Motor neuron (in vitro differentiated cells): ENCODE results near the gene ASTN1. TPM values are rescaled to one million over a fixed set of nuclear protein-coding genes. Genes with fewer than 3 reads are reported as not detected.

Experiments
- ATAC-seq, 8 experiments: fragments of 200-7000 bp; cut with Tn5 transposase; replicated peaks in 6 of 8; 2 replicates each; pipeline ENCODE4 v1.8.0; 2021; ENCODE audit warnings: mild to moderate bottlenecking in 8 of 8, moderate library complexity in 8 of 8
- H3K27ac ChIP-seq, 2 donors: fragments of 250-450 bp; sonication (Bioruptor Pico); 2 replicates each; pipeline ENCODE4 v1.9.0; 2021; ENCODE audit warnings: antibody characterized with exemption in 2 of 2, mild to moderate bottlenecking in 2 of 2, moderate library complexity in 1 of 2
- H3K4me1 ChIP-seq, 2 donors: fragments of 250-450 bp; sonication (Bioruptor Pico); replicated peaks in 1 of 2; 2 replicates each; pipeline ENCODE4 v1.6.1; 2021; ENCODE audit warnings: antibody characterized with exemption in 2 of 2, mild to moderate bottlenecking in 2 of 2, moderate library complexity in 1 of 2
- H3K4me3 ChIP-seq, 5 donors: fragments of 250-450 bp; sonication (Bioruptor Pico); 2 replicates each; pipeline ENCODE4 v1.9.0; 2021; ENCODE audit warnings: antibody characterized with exemption in 5 of 5, mild to moderate bottlenecking in 5 of 5, moderate library complexity in 4 of 5
- WGBS, 10 experiments: fragments of 450-650 bp; shearing (Covaris generic); methylation state at CpG; one replicate each; pipeline ENCODE4 v1.0.0; 2022; 5-methylcytosine and 5-hydroxymethylcytosine counted together
- in situ Hi-C, 9 experiments: fragments of 400-800 bp; cut with MboI; loops; one replicate each; pipeline ENCODE4 v1.15.0; 2021; ENCODE audit warnings: low sequenced_read_pairs in 9 of 9, low pct_unique_long_range_greater_than_20kb in 2 of 9; ENCODE audit not compliant: unreplicated experiment in 9 of 9
- total RNA-seq, 8 experiments: library from RNA; unstranded; fragments of 300-600 nt; gene quantifications; 2 replicates each; pipeline versions ENCODE4 v1.2.3 to v1.2.4, GENCODE V29; 2022

The ASTN1 gene
- total RNA-seq, 8 experiments from 2014 or later: 0.10 to 89.1 (median 37.5) TPM

DNA sequence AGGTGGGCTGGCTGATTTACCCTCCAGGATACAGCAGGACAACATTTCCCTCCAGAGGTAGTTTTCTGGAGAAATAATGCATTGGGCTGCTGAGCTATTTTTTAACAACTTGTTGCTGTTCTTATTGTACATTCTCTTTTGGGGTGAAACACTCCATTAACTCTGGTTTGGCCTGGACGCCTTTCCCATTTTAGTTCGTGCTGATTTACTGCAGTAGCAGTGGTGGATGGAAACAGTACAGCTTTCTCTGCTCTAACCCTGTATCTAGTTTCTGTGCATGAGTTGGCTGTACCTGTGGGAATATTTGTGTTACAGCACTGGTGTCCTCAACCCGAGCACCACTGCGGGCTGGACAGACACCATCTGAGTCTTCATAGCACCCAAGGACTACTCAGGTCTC is 325.3 kb downstream of the ASTN1 start:
- ATAC-seq: no peak
- no peak overlapping the region for H3K4me3 ChIP-seq
- WGBS, 10 experiments: 57 to 100% (median 86%) methylated on average over 1 to 4 of the region's 4 CpGs; no CpG with 5 or more reads in 4 of the 10 experiments
- peaks cover 0 to 14% of the 10 kb centered on the region in 2 donors for H3K4me1 ChIP-seq
- H3K27ac ChIP-seq: no peak overlapping the region
- in situ Hi-C loops: loop anchor here in 5 of 9 experiments (25.0 kb wide), 4 partner anchors 277 to 1802 kb away; no protein-coding TSS in a partner anchor

- no peak overlapping the region for H3K27ac ChIP-seq
- ATAC-seq: no peak
- peaks cover 0 to 14% of the 10 kb centered on the region in 2 donors for H3K4me1 ChIP-seq
- in situ Hi-C loops: loop anchor here in 5 of 9 experiments (25.0 kb wide), 4 partner anchors 276 to 1801 kb away; no protein-coding TSS in a partner anchor
- WGBS, 10 experiments: 0 to 82% (median 40%) methylated on average over 1 to 5 of the region's 5 CpGs
- no peak overlapping the region for H3K4me3 ChIP-seq
Measured at GRCh38 chr1:176838276-176838995, 326.1 kb downstream of the ASTN1 start.

DNA sequence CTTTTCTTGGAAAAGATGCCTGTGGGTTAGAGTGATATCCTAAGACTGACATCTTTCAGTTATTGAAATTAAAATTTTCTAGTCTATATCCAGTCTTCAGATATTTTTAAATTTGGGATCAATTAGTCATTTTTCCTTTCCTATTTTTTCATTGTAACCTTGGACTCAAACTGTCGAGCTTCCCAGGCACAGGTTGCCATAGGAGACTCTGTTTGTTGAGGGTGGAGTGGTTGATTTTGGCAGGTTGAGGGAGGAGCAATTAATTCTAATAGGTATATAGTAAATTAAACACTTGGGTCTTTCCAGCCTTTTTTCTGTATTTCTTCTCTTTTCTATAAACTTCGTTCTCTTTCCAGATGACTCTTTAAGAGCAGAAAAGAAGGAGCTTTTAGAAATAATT is 326.8 kb downstream of the ASTN1 start:
- in situ Hi-C loops: loop anchor here in 5 of 9 experiments (25.0 kb wide), 4 partner anchors 275 to 1800 kb away; no protein-coding TSS in a partner anchor
- no peak overlapping the region for H3K27ac ChIP-seq
- WGBS, 10 experiments: 13 to 95% (median 76%) methylated on average over 1 to 2 of the region's 2 CpGs

GRCh38 chr1:176831150-176831549 is 333.4 kb downstream of the ASTN1 start:
- in situ Hi-C loops: loop anchor here in 5 of 9 experiments (25.0 kb wide), 4 partner anchors 269 to 1794 kb away; no protein-coding TSS in a partner anchor
- H3K4me3 ChIP-seq: no peak overlapping the region
- H3K4me1 ChIP-seq: no peaks in the 10 kb centered on the region
- WGBS, 10 experiments: 0 to 100% (median 75%) methylated on average over 1 to 2 of the region's 2 CpGs; no CpG with 5 or more reads in 2 of the 10 experiments
- no peak for ATAC-seq
- no peak overlapping the region for H3K27ac ChIP-seq

More for the DNA sequence above, 326.8 kb downstream of the ASTN1 start:
- Histone ChIP-seq H3K4me3 (no peak overlapping the region), H3K4me1 (peaks cover 0 to 14% of the 10 kb centered on the region in 2 donors)
- ATAC-seq: no peak

DNA sequence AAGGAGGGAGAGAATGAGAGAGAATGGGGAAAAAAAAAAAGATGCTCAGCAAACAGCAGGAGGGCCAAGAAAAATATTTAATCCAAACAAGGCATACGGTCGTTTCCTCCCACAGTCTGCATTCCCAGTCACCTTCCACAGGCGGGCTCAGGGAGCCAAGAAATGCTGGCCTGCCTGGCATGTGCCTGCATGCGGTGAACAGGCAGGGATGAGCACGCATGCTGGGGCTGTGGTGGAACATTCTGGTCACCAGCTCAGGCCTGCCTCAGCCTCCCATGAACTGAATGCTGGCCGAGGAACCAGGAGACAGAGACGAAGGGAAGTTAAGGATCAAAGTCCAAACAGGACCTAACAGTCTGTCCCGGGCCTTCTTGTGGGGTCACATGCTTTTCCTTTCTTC is 335.3 kb downstream of the ASTN1 start:
- H3K4me1 ChIP-seq: no peaks in the 10 kb centered on the region
- H3K27ac ChIP-seq: no peak overlapping the region
- H3K4me3 ChIP-seq: no peak overlapping the region
- 53 to 80% (median 73%) methylated on average over 1 to 8 of the region's 8 CpGs; no CpG with 5 or more reads in 3 of the 10 experiments for WGBS, 10 experiments
- in situ Hi-C loops: loop anchor here in 5 of 9 experiments (25.0 kb wide), 4 partner anchors 267 to 1792 kb away; no protein-coding TSS in a partner anchor
- no peak for ATAC-seq

- in situ Hi-C loops: loop anchor here in 5 of 9 experiments (25.0 kb wide), 4 partner anchors 264 to 1789 kb away; no protein-coding TSS in a partner anchor
- WGBS, 10 experiments: 0 to 100% (median 71%) methylated on average over 1 of the region's 1 CpG; no CpG with 5 or more reads in 2 of the 10 experiments
- Histone ChIP-seq H3K4me3 (no peak overlapping the region), H3K4me1 (no peaks in the 10 kb centered on the region), H3K27ac (no peak overlapping the region)
- ATAC-seq: no peak
Measured at GRCh38 chr1:176826265-176826664, 338.2 kb downstream of the ASTN1 start.

GRCh38 chr1:176820391-176821031 is 344.0 kb downstream of the ASTN1 start:
- in situ Hi-C loops: no loop called here
- Histone ChIP-seq H3K4me1 (no peaks in the 10 kb centered on the region), H3K4me3 (no peak overlapping the region), H3K27ac (no peak overlapping the region)
- ATAC-seq: peak in 3 of 8 experiments; percentile 31 to 64 (median 59)
- WGBS, 10 experiments: 0 to 96% (median 78%) methylated on average over 1 to 5 of the region's 5 CpGs; no CpG with 5 or more reads in 1 of the 10 experiments

DNA sequence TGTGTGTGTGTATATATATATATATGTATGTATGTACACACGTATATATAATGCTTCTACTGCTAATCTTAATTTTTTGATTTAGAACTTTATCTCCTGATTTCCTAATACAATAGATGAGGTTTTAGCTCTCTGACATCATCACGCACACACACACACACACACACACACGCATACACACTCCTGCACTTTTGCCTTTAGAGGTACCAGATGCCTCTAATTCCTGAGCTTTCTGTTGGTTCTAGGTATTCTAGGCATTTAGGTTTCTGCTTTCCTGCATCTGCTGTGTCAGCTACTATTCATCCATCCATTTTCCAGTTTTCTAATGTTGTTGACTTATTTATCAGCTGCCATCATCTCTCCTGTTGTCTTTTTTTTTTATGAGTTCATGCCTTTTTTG is 348.3 kb downstream of the ASTN1 start:
- WGBS, 10 experiments: 50 to 100% (median 96%) methylated on average over 1 to 2 of the region's 3 CpGs; no CpG with 5 or more reads in 4 of the 10 experiments
- in situ Hi-C loops: no loop called here

GRCh38 chr1:176815621-176816020 is 348.9 kb downstream of the ASTN1 start:
- ATAC-seq: no peak

More for the DNA sequence above, 348.3 kb downstream of the ASTN1 start:
- H3K4me3 ChIP-seq: no peak overlapping the region
- ATAC-seq: no peak
- H3K27ac ChIP-seq: no peak overlapping the region
- no peaks in the 10 kb centered on the region for H3K4me1 ChIP-seq

GRCh38 chr1:176811511-176812288 is 352.8 kb downstream of the ASTN1 start:
- ATAC-seq: peak in 2 of 8 experiments; percentile 63 to 81
- WGBS, 10 experiments: 7 to 63% (median 34%) methylated on average over 1 to 4 of the region's 4 CpGs
- Histone ChIP-seq H3K4me1 (no peaks in the 10 kb centered on the region), H3K4me3 (no peak overlapping the region), H3K27ac (no peak overlapping the region)
- in situ Hi-C loops: no loop called here

More at GRCh38 chr1:176815621-176816020, 348.9 kb downstream of the ASTN1 start:
- 30 to 94% (median 84%) methylated on average over 2 to 6 of the region's 6 CpGs; no CpG with 5 or more reads in 1 of the 10 experiments for WGBS, 10 experiments
- in situ Hi-C loops: no loop called here
- no peak overlapping the region for H3K27ac ChIP-seq
- no peak overlapping the region for H3K4me3 ChIP-seq
- H3K4me1 ChIP-seq: no peaks in the 10 kb centered on the region

DNA sequence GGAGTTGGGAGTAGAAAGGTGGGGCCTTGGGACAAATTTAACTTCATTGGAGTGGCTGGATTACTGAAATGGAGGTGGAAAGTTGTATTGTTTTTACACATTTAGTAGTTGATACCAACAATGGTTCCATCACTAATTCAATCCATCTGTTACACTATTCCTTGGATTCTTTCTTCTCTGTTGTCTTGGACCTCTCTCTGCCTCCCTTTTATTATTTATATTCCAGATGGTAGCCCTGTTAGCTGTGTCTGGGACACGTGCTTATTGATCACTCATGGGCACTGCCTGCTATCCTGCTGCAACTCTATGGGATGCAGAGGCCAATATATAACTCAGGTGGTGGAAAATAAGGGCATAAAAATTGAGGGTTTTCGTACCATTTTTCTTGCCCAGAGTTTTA is 355.2 kb downstream of the ASTN1 start:
- 40 to 100% (median 69%) methylated on average over 1 to 2 of the region's 2 CpGs; no CpG with 5 or more reads in 3 of the 10 experiments for WGBS, 10 experiments
- in situ Hi-C loops: no loop called here
- no peak overlapping the region for H3K4me3 ChIP-seq

More for the DNA sequence above, 355.2 kb downstream of the ASTN1 start:
- no peak for ATAC-seq
- Histone ChIP-seq H3K27ac (no peak overlapping the region), H3K4me1 (no peaks in the 10 kb centered on the region)
